Stimulated activated CD8-positive, alpha-beta memory T cell treated with anti-CD3 and anti-CD28 coated beads, Interleukin-7, amount 100 ng/mL, for 4 hours (primary cell): ENCODE results near the gene GBF1.

Experiments
- DNase-seq, 2 donors: peaks; one replicate each; pipeline ENCODE4 v3.0.0-alpha.2; 2020; ENCODE audit warnings: low read depth in 2 of 2

The GBF1 gene

GRCh38 chr10:102408131-102408727 is 162.9 kb downstream of the GBF1 start:
- no peak for DNase-seq

- peak; percentile 61 to 84 for DNase-seq
Measured at GRCh38 chr10:102408728-102409603, 163.6 kb downstream of the GBF1 start.

DNA sequence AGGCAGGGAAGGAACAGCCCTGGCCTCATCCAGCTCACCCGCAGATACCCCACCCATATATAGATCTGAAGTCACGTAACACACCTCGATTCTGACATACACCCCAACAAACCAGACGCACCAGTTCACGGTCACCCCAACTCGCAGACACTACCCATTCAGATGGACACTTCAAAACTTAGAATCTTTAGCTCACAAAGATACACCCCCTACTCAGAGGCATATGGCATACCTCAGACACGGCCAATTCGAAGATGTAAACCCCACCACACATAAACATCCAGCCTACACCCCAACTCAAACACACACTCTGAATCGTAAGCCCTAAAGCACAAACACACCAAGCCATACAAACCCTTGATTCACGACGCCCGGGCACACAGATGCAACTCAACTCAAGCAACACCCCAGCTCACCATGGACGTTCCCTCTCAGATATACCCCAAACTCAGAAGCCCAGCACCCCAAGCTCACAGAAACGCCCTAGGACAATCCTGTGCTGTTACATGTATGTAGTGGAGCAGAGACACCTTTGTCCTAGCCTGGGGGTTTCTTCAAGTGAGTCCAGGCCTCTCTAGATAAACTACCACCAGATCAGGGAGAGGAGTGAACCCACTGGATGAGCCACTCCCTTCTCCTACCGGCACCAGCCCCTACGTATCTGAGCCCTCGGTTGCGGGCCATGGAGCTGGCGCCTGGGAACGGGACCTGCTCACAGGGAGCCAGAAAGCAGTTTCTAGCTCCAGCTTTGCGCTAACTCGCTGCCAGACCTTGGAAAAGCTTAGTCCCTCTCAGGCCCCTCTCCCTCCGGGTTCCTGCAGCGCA is 164.5 kb downstream of the GBF1 start:
- no peak for DNase-seq

- peak in 1 of 2 donors; percentile 62 for DNase-seq
Measured at GRCh38 chr10:102410429-102411073, 165.2 kb downstream of the GBF1 start.

- no peak for DNase-seq
Measured at GRCh38 chr10:102411341-102412255, 166.3 kb downstream of the GBF1 start.

- no peak for DNase-seq
Measured at GRCh38 chr10:102412293-102412692, 167.0 kb downstream of the GBF1 start.

- DNase-seq, result no peak
Measured at GRCh38 chr10:102413053-102413705, 167.8 kb downstream of the GBF1 start.

DNA sequence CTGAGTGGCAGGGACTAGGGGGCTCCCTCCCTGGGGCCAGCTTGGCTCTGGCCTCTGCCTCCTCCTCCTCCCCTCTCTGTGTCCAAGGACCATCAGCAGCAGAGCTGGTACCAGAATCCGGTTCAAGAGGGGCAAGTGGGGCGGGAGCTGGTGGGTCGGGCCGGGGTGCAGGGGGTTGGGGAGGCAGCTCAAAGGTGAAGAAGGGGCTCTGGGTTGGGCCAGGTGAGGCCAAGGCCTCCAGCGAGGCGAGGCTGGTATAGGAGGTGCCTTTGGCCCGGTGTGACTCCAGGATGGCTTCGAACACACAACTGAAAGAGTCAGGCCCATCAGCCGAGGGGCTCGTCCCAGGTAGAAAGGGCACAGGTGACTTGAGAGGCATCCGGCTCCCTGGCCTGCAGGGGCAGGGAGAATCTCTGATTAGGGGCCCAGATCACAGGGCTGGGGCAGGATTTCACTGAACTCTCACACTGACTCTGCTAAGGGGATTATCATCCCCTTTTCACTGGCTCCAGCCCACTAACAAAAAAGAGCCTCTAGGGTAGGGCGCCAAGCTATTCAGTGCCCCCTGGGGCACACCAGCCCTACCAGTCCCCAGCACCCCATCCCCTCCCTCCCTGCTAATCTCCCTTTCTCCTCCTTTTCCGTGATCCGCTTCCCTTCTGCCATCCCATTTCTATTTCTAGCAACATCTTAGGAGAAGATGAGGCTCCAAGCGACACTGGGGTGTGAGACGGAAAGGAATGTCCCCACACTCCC is 168.7 kb downstream of the GBF1 start:
- no peak for DNase-seq

GRCh38 chr10:102414749-102415148 is 169.4 kb downstream of the GBF1 start:
- DNase-seq, result no peak

DNA sequence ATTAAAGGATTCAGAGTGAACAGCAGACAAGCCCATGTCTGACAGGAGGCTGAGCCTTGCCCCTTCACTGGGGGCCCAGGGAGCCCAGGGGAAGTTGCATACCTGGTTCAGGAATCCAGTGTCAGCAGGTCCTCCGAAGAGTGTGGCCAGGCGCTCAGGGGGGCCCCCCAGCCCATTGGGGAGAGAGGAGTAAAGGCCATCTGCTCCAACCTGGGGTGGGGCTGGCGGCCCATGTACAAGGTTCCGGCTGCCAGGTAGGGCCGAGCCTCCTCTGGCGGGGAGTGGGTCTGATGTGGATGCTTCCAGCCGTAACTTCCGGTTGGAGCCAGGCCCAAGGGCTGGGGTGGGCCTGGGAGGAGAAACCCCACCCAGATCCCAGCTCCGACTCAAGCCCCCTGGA is 171.0 kb downstream of the GBF1 start:
- DNase-seq, result no peak

- DNase-seq, result no peak
Measured at GRCh38 chr10:102416695-102417094, 171.4 kb downstream of the GBF1 start.

DNA sequence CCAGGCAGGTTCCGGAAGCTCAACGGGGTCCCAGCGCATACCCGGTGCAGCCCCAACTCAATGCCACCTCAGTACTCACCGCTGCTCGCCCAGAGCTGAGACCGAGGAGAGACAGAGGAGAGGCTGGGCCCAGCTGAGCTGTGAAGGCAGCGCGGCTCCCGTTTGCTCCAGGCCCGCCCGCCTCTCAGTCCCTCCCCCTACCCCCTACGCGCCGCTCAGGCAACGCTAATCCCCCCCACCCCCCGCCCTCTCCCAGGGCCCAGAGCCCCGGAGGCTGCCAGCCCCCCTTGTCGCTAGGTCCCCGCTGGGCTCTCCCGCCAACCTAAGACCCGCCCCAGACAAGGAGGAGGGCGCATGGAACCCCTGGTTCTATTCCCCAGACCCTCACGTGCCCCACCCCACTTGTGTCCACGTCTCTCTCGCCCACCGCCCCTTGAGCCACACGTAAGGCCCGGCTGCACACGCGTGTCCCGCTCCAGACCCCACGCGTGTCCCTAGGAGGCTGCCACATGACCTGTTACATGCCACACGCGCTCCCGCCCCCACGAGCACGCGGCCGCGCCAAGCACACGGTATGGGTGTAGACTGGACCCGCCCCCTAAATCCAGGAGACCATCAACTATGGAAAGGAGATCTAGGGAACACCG is 173.4 kb downstream of the GBF1 start, which contains the start of gene PSD:
TSS of gene PSD (minus strand) at position 164 of the 647 bp plus-strand sequence. CDS start 1,747 bp downstream, outside the sequence.
- DNase-seq, result no peak

GRCh38 chr10:102419269-102420180 is 174.2 kb downstream of the GBF1 start:
- DNase-seq, result peak; percentile 34 to 58

GRCh38 chr10:102420181-102420713 is 174.9 kb downstream of the GBF1 start:
- DNase-seq, result no peak

DNA sequence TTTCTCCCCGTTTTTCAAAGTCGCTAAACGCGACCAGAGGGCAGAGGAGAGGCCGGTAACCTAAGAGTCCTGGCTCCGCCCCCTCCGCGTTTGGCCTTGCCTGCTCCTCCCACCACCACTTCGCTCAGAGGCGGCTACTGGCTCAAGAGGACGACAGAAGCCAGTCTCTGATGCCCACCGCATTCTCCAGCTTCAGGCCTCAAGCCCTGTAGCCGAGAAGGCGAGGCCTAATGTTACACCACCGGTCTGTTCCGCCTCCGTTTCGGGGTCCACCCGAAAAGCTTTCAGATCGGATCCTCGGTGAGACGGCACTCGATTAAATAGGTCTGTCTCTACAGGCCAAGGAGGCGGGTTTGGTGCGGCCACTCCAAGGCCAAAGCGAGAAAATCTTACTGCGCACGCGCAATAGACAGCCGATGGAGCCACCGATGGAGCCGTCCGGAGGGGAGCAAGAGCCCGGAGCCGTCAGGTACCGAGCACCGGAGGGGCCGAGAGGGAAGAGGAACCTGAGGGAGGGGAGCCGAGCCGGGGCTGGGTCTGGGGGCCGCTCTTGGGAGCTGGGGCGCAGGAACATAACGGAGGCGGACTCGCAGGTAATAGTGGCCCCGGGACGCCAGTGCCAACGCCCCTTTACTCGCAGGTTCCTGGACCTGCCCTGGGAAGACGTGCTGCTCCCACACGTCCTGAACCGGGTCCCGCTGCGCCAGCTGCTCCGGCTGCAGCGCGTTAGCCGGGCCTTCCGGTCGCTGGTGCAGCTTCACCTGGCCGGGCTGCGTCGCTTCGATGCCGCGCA is 175.6 kb downstream of the GBF1 start, which contains the start of gene FBXL15:
TSS of gene FBXL15 (plus strand) at position 123 of the 793 bp plus-strand sequence. CDS start at position 417, 294 bp downstream.
- peak; percentile 90 to 92 for DNase-seq

GRCh38 chr10:102421507-102421756 is 176.1 kb downstream of the GBF1 start:
- DNase-seq, result no peak
